ENCODE measurements around the gene UGCG. TPM values are rescaled to one million over a fixed set of nuclear protein-coding genes. Genes with fewer than 3 reads are reported as not detected.

Gene UGCG
- 10 to 100 TPM; 42.1 to 44.0 TPM for total RNA-seq
- polyA plus RNA-seq (2013, experiment 1 of 2): 25.8 TPM
- polyA plus RNA-seq (2013, experiment 2 of 2): 31.0 TPM
- 43.5 to 233 (median 85.0) reads per million in 172 experiments for total RNA-seq

GRCh38 chr9:111895996-111896941, at the start of gene UGCG:
UGCG (plus strand) TSS chr9:111896814; CDS start chr9:111897216, 402 bp downstream.
- H3K9me3 Mint-ChIP-seq: no peaks in the 10 kb centered on the region
- H3K36me3 Mint-ChIP-seq (ENCODE audit: low read depth): peaks cover 5% of the 10 kb centered on the region
- peaks cover 31% of the 10 kb centered on the region for H3K4me1 Mint-ChIP-seq (ENCODE audit: low read depth)
- ChIA-PET CTCF (interaction anchor here (0.6 to 1.7 kb wide), 6 partner anchors 19 to 179 kb away, joined by 3 to 4 read pairs (median 4); no protein-coding TSS in a partner anchor), POLR2A (interaction anchor here (0.6 to 3.5 kb wide), 30 partner anchors 10 to 1514 kb away, joined by 3 to 37 read pairs (median 4); partner anchors contain the start of genes C9orf43, DNAJC25, HSDL2 and POLE3)
- peak; percentile 86 for ATAC-seq (ENCODE audit: poor library complexity)
- peak; percentile 68 to 94 (median 84) for DNase-seq
- no peaks in the 10 kb centered on the region for H3K27me3 Mint-ChIP-seq
- peaks cover 25% of the 10 kb centered on the region for H3K4me1 ChIP-seq (ENCODE audit: insufficient read depth, low read length)
- H3K4me3 ChIP-seq (ENCODE audit: low read length): peak within 1 kb of the TSS; percentile 88
- TF ChIP-seq CTCF (IDR thresholded peaks at IDR 0.05): no peak
- intact Hi-C loops (cut with DNase I, micrococcal nuclease): loop anchor here (1.0 to 10.0 kb wide), 10 partner anchors 25 to 859 kb away; partner anchors contain the start of genes PTBP3 (in 2 of the 2), DNAJC25 (in 1 of the 2), HSDL2 (in 1 of the 2) and SNX30 (in 1 of the 2)
- H3K27me3 ChIP-seq (ENCODE audit: control insufficient read depth in 1 of 2, insufficient read depth in 2 of 2, low read length in 2 of 2): no peaks in the 10 kb centered on the region
- no peak within 1 kb of the TSS for H3K27ac Mint-ChIP-seq
- peak within 1 kb of the TSS; percentile 64 to 67 for H3K27ac ChIP-seq (ENCODE audit: low read depth in 1 of 2, low read length in 2 of 2)
- H3K4me3 Mint-ChIP-seq: peak within 1 kb of the TSS; percentile 98
- H3K9me3 ChIP-seq (ENCODE audit: control insufficient read depth in 1 of 2, insufficient read depth in 1 of 2, low read length in 2 of 2): no peaks in the 10 kb centered on the region
- H3K36me3 ChIP-seq (ENCODE audit: insufficient read depth, low read length): no peaks in the 10 kb centered on the region

DNA sequence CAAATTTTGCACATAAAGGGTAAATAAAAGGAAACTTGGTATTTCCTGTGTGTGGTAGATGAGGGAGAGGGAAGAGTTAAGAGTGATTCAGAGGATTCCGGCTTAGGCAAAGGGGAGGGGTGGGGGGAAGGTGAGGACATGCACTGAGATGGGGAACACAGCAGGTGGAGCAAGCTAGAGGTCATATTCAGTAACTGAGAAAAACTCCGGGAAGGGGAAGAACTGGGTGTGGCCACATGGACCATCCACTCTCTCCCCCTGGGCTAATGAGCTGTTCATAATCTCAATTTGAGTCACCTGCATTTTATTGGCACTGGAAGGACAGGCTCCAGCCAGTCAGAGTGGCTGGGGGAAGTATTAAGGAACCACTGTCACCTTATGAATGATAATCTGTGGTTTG, 45.1 kb upstream of the UGCG start:
- H3K4me3 ChIP-seq (ENCODE audit: low read length): no peak overlapping the region
- no peak for TF ChIP-seq CTCF (IDR thresholded peaks at IDR 0.05)
- no peaks in the 10 kb centered on the region for H3K27me3 ChIP-seq (ENCODE audit: control insufficient read depth in 1 of 2, insufficient read depth in 2 of 2, low read length in 2 of 2)
- H3K27ac Mint-ChIP-seq: no peak overlapping the region
- no peaks in the 10 kb centered on the region for H3K36me3 Mint-ChIP-seq (ENCODE audit: low read depth)
- intact Hi-C loops (cut with DNase I, micrococcal nuclease): no loop called here
- H3K9me3 Mint-ChIP-seq: no peaks in the 10 kb centered on the region
- ATAC-seq (ENCODE audit: poor library complexity) (no peak), DNase-seq (no peak)
- no peaks in the 10 kb centered on the region for H3K4me1 Mint-ChIP-seq (ENCODE audit: low read depth)
- H3K9me3 ChIP-seq (ENCODE audit: control insufficient read depth in 1 of 2, insufficient read depth in 1 of 2, low read length in 2 of 2): no peaks in the 10 kb centered on the region
- no peak overlapping the region for H3K4me3 Mint-ChIP-seq
- H3K27me3 Mint-ChIP-seq: no peaks in the 10 kb centered on the region
- POLR2A ChIA-PET: no interaction called here
- H3K36me3 ChIP-seq (ENCODE audit: insufficient read depth, low read length): no peaks in the 10 kb centered on the region
- H3K27ac ChIP-seq (ENCODE audit: low read depth in 1 of 2, low read length in 2 of 2): no peak overlapping the region
- CTCF ChIA-PET: no interaction called here
- no peaks in the 10 kb centered on the region for H3K4me1 ChIP-seq (ENCODE audit: insufficient read depth, low read length)

DNA sequence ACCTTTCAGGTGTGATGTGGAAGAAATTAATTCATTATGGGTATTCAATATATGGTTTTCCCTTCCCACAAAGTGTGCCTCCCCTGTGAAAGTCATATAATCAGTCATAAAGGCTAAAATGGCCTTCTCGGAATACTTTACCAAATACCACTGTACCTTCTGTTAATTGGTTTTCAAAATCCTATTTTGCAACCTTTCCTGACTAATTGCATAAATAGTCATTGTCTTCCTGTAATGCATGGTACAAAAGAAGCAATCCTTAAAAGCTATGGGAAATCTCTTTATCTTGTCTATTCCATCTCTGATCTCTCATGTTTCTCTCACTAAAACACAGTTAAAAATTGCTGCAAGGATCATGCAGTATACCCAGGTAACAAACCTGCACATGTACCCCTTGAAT, 44.3 kb upstream of the UGCG start:
- Mint-ChIP-seq H3K9me3 (no peaks in the 10 kb centered on the region), H3K4me3 (no peak overlapping the region), H3K27me3 (no peaks in the 10 kb centered on the region), H3K4me1 (ENCODE audit: low read depth) (no peaks in the 10 kb centered on the region), H3K36me3 (ENCODE audit: low read depth) (no peaks in the 10 kb centered on the region), H3K27ac (no peak overlapping the region)
- Histone ChIP-seq H3K27ac (ENCODE audit: low read depth in 1 of 2, low read length in 2 of 2) (no peak overlapping the region), H3K27me3 (ENCODE audit: control insufficient read depth in 1 of 2, insufficient read depth in 2 of 2, low read length in 2 of 2) (no peaks in the 10 kb centered on the region), H3K4me1 (ENCODE audit: insufficient read depth, low read length) (no peaks in the 10 kb centered on the region), H3K4me3 (ENCODE audit: low read length) (no peak overlapping the region), H3K9me3 (ENCODE audit: control insufficient read depth in 1 of 2, insufficient read depth in 1 of 2, low read length in 2 of 2) (no peaks in the 10 kb centered on the region), H3K36me3 (ENCODE audit: insufficient read depth, low read length) (no peaks in the 10 kb centered on the region)
- POLR2A ChIA-PET: interaction anchor here (0.8 kb wide), 1 partner anchor 27 kb away, joined by 3 read pairs; no protein-coding TSS in a partner anchor
- intact Hi-C loops (cut with DNase I, micrococcal nuclease): no loop called here
- ATAC-seq (ENCODE audit: poor library complexity) (no peak), DNase-seq (no peak)
- no peak for TF ChIP-seq CTCF (IDR thresholded peaks at IDR 0.05)
- CTCF ChIA-PET: no interaction called here
